H9 (cell line): Measurements from ENCODE around the gene HOXD11. TPM values are rescaled to one million over a fixed set of nuclear protein-coding genes. Genes with fewer than 3 reads are reported as not detected.

Source experiments
- DNase-seq: peaks from one replicate; pipeline ENCODE4 v3.0.0-alpha.2; 2017
- H2AFZ ChIP-seq: one replicate; pipeline ENCODE4 v1.6.1; 2013; ENCODE audit warnings: mild to moderate bottlenecking, low read length, control low read depth, moderate library complexity
- H2AK5ac ChIP-seq: 2 replicates; pipeline ENCODE4 v1.6.1; 2013; ENCODE audit warnings: low read length, control low read depth, mixed read lengths; ENCODE audit not compliant: insufficient read length
- H2BK120ac ChIP-seq: one replicate; pipeline ENCODE4 v1.6.1; 2013; ENCODE audit warnings: low read depth, mild to moderate bottlenecking, low read length, control low read depth, inconsistent platforms; ENCODE audit not compliant: poor library complexity, severe bottlenecking
- H2BK12ac ChIP-seq: 2 replicates; pipeline ENCODE4 v1.6.1; 2013; ENCODE audit warnings: low read length, control low read depth, mixed read lengths, low read depth; ENCODE audit not compliant: insufficient read length
- H2BK15ac ChIP-seq: 2 replicates; pipeline ENCODE4 v1.6.1; 2013; ENCODE audit warnings: low read depth, low read length, control low read depth
- H2BK20ac ChIP-seq: one replicate; pipeline ENCODE4 v1.6.1; 2013; ENCODE audit warnings: low read depth, mild to moderate bottlenecking, low read length, control low read depth, inconsistent platforms; ENCODE audit not compliant: poor library complexity, severe bottlenecking
- H2BK5ac ChIP-seq: 2 replicates; pipeline ENCODE4 v1.6.1; 2013; ENCODE audit warnings: low read length, control low read depth, mixed read lengths; ENCODE audit not compliant: insufficient read length
- H3K14ac ChIP-seq: 2 replicates; pipeline ENCODE4 v1.6.1; 2013; ENCODE audit warnings: low read length, control low read depth; ENCODE audit not compliant: insufficient read depth
- H3K18ac ChIP-seq: 2 replicates; pipeline ENCODE4 v1.6.1; 2013; ENCODE audit warnings: low read depth, mild to moderate bottlenecking, mixed read lengths, low read length, control low read depth; ENCODE audit not compliant: insufficient read length
- H3K23ac ChIP-seq: 2 replicates; pipeline ENCODE4 v1.6.1; 2013; ENCODE audit warnings: low read length, control low read depth, mixed read lengths, low read depth; ENCODE audit not compliant: insufficient read length
- H3K23me2 ChIP-seq: 2 replicates; pipeline ENCODE4 v1.6.1; 2013; ENCODE audit warnings: low read depth, mild to moderate bottlenecking, mixed read lengths, low read length, control low read depth; ENCODE audit not compliant: insufficient read length, poor library complexity, severe bottlenecking
- H3K27ac ChIP-seq: 2 replicates; pipeline ENCODE4 v1.5.1; 2013; ENCODE audit warnings: low read length, control low read depth, mixed read lengths, low read depth; ENCODE audit not compliant: insufficient read length
- H3K27me3 ChIP-seq: 2 replicates; pipeline ENCODE4 v1.6.1; 2013; ENCODE audit warnings: low read length, control low read depth, inconsistent platforms; ENCODE audit not compliant: insufficient read depth
- H3K4ac ChIP-seq: 2 replicates; pipeline ENCODE4 v1.6.1; 2013; ENCODE audit warnings: low read depth, mild to moderate bottlenecking, control low read depth, inconsistent platforms, low read length, moderate library complexity
- H3K4me1 ChIP-seq: 2 replicates; pipeline ENCODE4 v1.6.1; 2013; ENCODE audit warnings: low read length, control low read depth, inconsistent platforms; ENCODE audit not compliant: insufficient read depth
- H3K4me2 ChIP-seq: 2 replicates; pipeline ENCODE4 v1.6.1; 2013; ENCODE audit warnings: low read length, control low read depth, mixed read lengths; ENCODE audit not compliant: insufficient read length, insufficient read depth
- H3K56ac ChIP-seq: 2 replicates; pipeline ENCODE4 v1.6.1; 2013; ENCODE audit warnings: low read depth, mild to moderate bottlenecking, mixed read lengths, low read length, control low read depth; ENCODE audit not compliant: insufficient read length
- H3K79me1 ChIP-seq: 2 replicates; pipeline ENCODE4 v1.6.1; 2013; ENCODE audit warnings: low read depth, mild to moderate bottlenecking, moderate library complexity, low read length, control low read depth, inconsistent platforms; ENCODE audit not compliant: insufficient read depth, poor library complexity, severe bottlenecking
- H3K79me2 ChIP-seq: 2 replicates; pipeline ENCODE4 v1.6.1; 2013; ENCODE audit warnings: low read length, control low read depth, inconsistent platforms; ENCODE audit not compliant: insufficient read depth
- H3K9ac ChIP-seq: 2 replicates; pipeline ENCODE4 v1.6.1; 2013; ENCODE audit warnings: low read length, control low read depth, mixed read lengths; ENCODE audit not compliant: insufficient read length; ENCODE audit errors: extremely low read depth
- H3K9me3 ChIP-seq: one replicate; pipeline ENCODE4 v1.6.1; 2013; ENCODE audit warnings: low read depth, low read length, inconsistent platforms; ENCODE audit not compliant: control insufficient read depth
- H3T11ph ChIP-seq: one replicate; pipeline ENCODE4 v1.6.1; 2013; ENCODE audit warnings: mild to moderate bottlenecking, low read length, control low read depth, inconsistent platforms
- H4K20me1 ChIP-seq: one replicate; pipeline ENCODE4 v1.6.1; 2013; ENCODE audit not compliant: control insufficient read depth, insufficient read length, insufficient read depth
- H4K5ac ChIP-seq: 2 replicates; pipeline ENCODE4 v1.6.1; 2013; ENCODE audit warnings: low read depth, mild to moderate bottlenecking, mixed read lengths, low read length, control low read depth; ENCODE audit not compliant: insufficient read length
- H4K8ac ChIP-seq: replicated peaks from 2 replicates; pipeline ENCODE4 v1.6.1; 2013; ENCODE audit warnings: low read length, control low read depth, mixed read lengths, low read depth; ENCODE audit not compliant: insufficient read length
- H4K91ac ChIP-seq: 2 replicates; pipeline ENCODE4 v1.6.1; 2013; ENCODE audit warnings: low read depth, mild to moderate bottlenecking, moderate library complexity, mixed read lengths, low read length, control low read depth; ENCODE audit not compliant: insufficient read length
- H3K27ac Mint-ChIP-seq, 3 experiments: 2 replicates in 2 of 3; 3 replicates in 1 of 3; pipeline ENCODE4 v1.8.0; 2020 to 2021; ENCODE audit warnings: mixed read lengths in 3 of 3, mild to moderate bottlenecking in 1 of 3, moderate library complexity in 1 of 3
- H3K27me3 Mint-ChIP-seq: 2 replicates; pipeline ENCODE4 v1.8.0; 2021; ENCODE audit warnings: low read depth, mild to moderate bottlenecking, moderate library complexity, mixed read lengths
- H3K36me3 Mint-ChIP-seq, 3 experiments: 2 replicates in 2 of 3; 3 replicates in 1 of 3; pipeline ENCODE4 v1.8.0; 2020 to 2021; ENCODE audit warnings: low read depth in 3 of 3, mixed read lengths in 3 of 3; ENCODE audit not compliant: insufficient read depth in 1 of 3
- H3K4me1 Mint-ChIP-seq, 2 experiments: 2 replicates each; pipeline ENCODE4 v1.8.0; 2020; ENCODE audit warnings: mixed read lengths in 2 of 2
- H3K4me3 Mint-ChIP-seq, 2 experiments: 2 replicates in 1 of 2; 3 replicates in 1 of 2; pipeline ENCODE4 v1.8.0; 2020 to 2021; ENCODE audit warnings: mild to moderate bottlenecking in 2 of 2, mixed read lengths in 2 of 2, moderate library complexity in 1 of 2
- H3K9me3 Mint-ChIP-seq, 2 experiments: 2 replicates in 1 of 2; 3 replicates in 1 of 2; pipeline ENCODE4 v1.8.0; 2020; ENCODE audit warnings: mild to moderate bottlenecking in 2 of 2, mixed read lengths in 2 of 2, moderate library complexity in 1 of 2
- CTCF ChIP-seq: fragments of 200-600 bp; sonication (generic); conservative IDR thresholded peaks from 3 replicates; pipeline ENCODE4 v1.8.0; 2021; ENCODE audit warnings: antibody characterized with exemption, mild to moderate bottlenecking
- WGBS: extraction: QIAGEN DNeasy Blood & Tissue Kit; methylation state at CpG from one replicate; pipeline ENCODE4 v1.1.7; 2013; ENCODE audit warnings: missing lambda C conversion rate, low lambda C conversion rate, mixed read lengths; ENCODE audit not compliant: insufficient read length; ENCODE audit errors: extremely low coverage; 5-methylcytosine and 5-hydroxymethylcytosine counted together
- total RNA-seq: library from RNA; stranded (reverse); gene quantifications from 2 replicates; pipeline ENCODE4 v1.2.1, GENCODE V29; 2021

Gene HOXD11
- total RNA-seq, 1 experiment from 2014 or later, result not detected

GRCh38 chr2:176124947-176125771 is 18.1 kb downstream of the HOXD11 start:
- DNase-seq, result peak; percentile 27
- Histone ChIP-seq H4K20me1 (no peaks in the 10 kb centered on the region), H3T11ph (no peak overlapping the region), H2BK5ac (no peak overlapping the region), H3K9ac (no peak overlapping the region), H2BK15ac (no peak overlapping the region), H3K27ac (no peak overlapping the region), H3K27me3 (peaks cover 92% of the 10 kb centered on the region), H3K23me2 (no peaks in the 10 kb centered on the region), H3K18ac (no peak overlapping the region), H4K5ac (no peak overlapping the region), H3K4me1 (no peaks in the 10 kb centered on the region), H2BK12ac (no peak overlapping the region), H3K4ac (no peak overlapping the region), H3K4me2 (no peak overlapping the region), H2BK120ac (no peak overlapping the region), H3K79me1 (no peaks in the 10 kb centered on the region), H3K79me2 (no peaks in the 10 kb centered on the region), H4K91ac (no peak overlapping the region), H2AFZ (no peak overlapping the region), H3K9me3 (no peaks in the 10 kb centered on the region), H3K14ac (no peak overlapping the region), H3K56ac (no peak overlapping the region), H2AK5ac (no peak overlapping the region), H4K8ac (no peak overlapping the region), H3K23ac (no peak overlapping the region), H2BK20ac (no peak overlapping the region)
- H3K4me1 Mint-ChIP-seq, result peaks cover 12 to 22% of the 10 kb centered on the region in 2 experiments
- H3K27ac Mint-ChIP-seq, result no peak overlapping the region
- H3K36me3 Mint-ChIP-seq, result no peaks in the 10 kb centered on the region; a peak in 2 of 7 replicates
- peaks cover 97% of the 10 kb centered on the region for H3K27me3 Mint-ChIP-seq
- H3K9me3 Mint-ChIP-seq, result peaks cover 0 to 13% of the 10 kb centered on the region in 2 experiments; a peak in 4 of 5 replicates
- no peak overlapping the region for H3K4me3 Mint-ChIP-seq
- TF ChIP-seq CTCF, result no peak
- WGBS, result no CpG with 5 or more reads among the region's 9 CpGs
